AG08396 (cell line): Measurements from ENCODE around the gene MGMT.

Experiments
- DNase-seq: peaks from one replicate; pipeline ENCODE4 v3.0.0; 2012; ENCODE audit warnings: low spot score, mixed read lengths

The MGMT gene

GRCh38 chr10:129809431-129809830, 342.4 kb downstream of the MGMT start:
- DNase-seq, result no peak

- no peak for DNase-seq
Measured at GRCh38 chr10:129809841-129810240, 342.8 kb downstream of the MGMT start.

GRCh38 chr10:129811208-129811607, 344.2 kb downstream of the MGMT start:
- no peak for DNase-seq

- no peak for DNase-seq
Measured at GRCh38 chr10:129812398-129812797, 345.4 kb downstream of the MGMT start.

DNA sequence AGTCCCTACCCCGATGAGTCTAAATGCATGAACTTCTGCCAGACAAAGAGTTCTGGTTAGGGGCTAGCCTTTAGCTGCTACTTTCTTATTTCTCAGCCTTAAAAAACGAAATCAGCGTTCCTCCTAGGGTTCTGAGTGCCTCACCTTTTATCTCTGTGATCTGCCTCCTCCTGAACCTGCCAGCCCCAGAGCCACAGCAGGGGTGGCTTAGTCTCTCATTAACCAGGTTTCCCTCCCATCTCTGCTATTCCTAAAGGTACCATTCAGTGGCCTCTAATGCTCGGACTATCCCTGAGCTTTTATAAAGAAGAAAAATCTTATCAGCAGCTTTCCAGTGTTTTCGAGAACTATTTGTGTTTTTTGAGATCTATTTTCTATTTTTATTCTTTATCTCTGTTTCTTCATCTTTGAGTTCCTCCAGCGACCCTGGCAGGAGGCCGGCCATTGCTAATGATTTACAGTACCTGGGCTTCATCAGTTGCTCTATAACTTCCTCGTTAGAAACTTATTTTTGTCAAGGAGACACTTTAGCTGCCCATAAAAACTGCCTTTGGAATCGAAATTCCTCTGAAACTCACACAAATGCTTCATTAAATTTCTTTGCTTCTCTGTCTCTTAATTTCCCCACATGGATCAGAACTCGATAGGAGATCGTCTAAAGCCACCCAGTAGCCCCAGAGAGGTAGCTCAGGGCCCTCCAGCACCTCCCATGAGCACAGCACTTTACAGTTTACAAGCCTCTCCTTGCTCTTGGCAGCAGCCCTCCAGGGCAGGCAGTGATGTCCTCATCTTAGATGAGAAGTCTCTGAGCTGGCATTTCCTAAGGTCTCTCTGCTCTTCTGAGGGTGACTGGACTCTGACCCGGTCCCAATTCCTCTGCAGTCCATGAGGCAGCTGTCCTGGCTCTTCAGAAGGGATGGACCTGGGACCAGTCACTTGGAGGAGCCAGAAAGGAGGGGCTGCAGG, 347.9 kb downstream of the MGMT start:
- no peak for DNase-seq

DNA sequence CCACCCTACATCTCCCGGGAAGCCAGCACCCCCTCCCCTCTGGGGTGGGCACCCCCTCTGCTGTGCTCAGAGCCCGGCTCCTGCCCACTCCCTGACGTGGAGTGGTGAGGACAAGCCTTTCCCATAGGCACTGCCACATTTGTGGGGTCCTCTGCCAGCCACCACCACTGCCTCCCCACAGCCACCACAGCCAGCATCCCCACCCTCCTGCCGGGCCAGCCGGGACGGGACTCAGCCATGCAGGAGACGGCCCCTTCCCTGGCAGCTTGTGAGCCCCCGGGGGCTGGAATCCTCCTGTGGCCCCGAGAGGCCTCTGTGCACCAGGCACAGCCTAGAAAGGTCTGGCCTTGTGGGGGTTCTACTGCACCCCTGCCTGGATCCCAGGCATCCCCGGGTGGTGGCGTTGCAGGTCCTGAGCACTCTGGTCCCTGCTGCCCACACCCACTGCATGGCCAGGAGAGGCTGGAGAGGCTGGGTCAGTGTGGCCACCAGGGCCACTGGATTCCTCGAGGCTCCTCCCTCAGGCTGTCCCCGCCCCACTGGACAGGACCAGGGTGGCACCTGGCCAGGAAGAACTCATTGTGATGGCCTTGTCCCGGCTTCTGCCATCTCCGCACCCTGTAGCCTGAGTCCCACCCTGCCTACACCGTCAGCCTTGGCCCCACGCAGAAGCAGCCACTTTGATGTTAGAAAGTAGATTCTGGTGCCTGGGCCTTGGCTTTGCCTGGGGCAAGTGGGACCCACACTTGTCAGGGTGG, 349.0 kb downstream of the MGMT start:
- no peak for DNase-seq

GRCh38 chr10:129816656-129817045, 349.6 kb downstream of the MGMT start:
- no peak for DNase-seq
